ENCODE measurements around the gene PRKAR1B.

GRCh38 chr7:556291-556826, 170.7 kb downstream of the PRKAR1B start:
- TF ChIP-seq, protein P1, sequence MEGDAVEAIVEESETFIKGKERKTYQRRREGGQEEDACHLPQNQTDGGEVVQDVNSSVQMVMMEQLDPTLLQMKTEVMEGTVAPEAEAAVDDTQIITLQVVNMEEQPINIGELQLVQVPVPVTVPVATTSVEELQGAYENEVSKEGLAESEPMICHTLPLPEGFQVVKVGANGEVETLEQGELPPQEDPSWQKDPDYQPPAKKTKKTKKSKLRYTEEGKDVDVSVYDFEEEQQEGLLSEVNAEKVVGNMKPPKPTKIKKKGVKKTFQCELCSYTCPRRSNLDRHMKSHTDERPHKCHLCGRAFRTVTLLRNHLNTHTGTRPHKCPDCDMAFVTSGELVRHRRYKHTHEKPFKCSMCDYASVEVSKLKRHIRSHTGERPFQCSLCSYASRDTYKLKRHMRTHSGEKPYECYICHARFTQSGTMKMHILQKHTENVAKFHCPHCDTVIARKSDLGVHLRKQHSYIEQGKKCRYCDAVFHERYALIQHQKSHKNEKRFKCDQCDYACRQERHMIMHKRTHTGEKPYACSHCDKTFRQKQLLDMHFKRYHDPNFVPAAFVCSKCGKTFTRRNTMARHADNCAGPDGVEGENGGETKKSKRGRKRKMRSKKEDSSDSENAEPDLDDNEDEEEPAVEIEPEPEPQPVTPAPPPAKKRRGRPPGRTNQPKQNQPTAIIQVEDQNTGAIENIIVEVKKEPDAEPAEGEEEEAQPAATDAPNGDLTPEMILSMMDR (IDR thresholded peaks at IDR 0.05) = no peak
- TF ChIP-seq EP300 (IDR thresholded peaks at IDR 0.05) (no peak), POLR2A (IDR thresholded peaks at IDR 0.05) (no peak)

Data from sigmoid colon (tissue), 4 donors.